ENCODE data around the gene IGFBP6.

The IGFBP6 gene

GRCh38 chr12:53101931-53102781 lies 4.7 kb downstream of the IGFBP6 start:
- Histone ChIP-seq H3F3A (ENCODE audit: insufficient read depth, low read length) (peaks cover 27% of the 10 kb centered on the region), H3K79me2 (ENCODE audit: low read length) (no peaks in the 10 kb centered on the region), H4K20me1 (ENCODE audit: insufficient read depth, low read length) (no peaks in the 10 kb centered on the region), H3K27ac (ENCODE audit: low read length) (peak overlapping the region; percentile 73; the same call in 1 of the 2 replicates), H3K36me3 (replicated peaks; ENCODE audit: insufficient read depth, low read length) (no peaks in the 10 kb centered on the region), H2AFZ (ENCODE audit: low read length) (peak overlapping the region; percentile 69), H3K9me3 (replicated peaks; ENCODE audit: insufficient read depth, low read length) (no peaks in the 10 kb centered on the region), H3K4me2 (ENCODE audit: low read depth, low read length) (peak overlapping the region; percentile 48), H3K4me1 (ENCODE audit: low read length) (peaks cover 42% of the 10 kb centered on the region), H3K27me3 (replicated peaks; ENCODE audit: insufficient read depth, low read length) (0 out of 2 replicates have a peak, but pooled peaks cover 2% of the 10 kb centered on the region), H3K4me3 (ENCODE audit: low read length) (no peak overlapping the region), H3K9me2 (replicated peaks; ENCODE audit: insufficient read depth, low read length) (no peaks in the 10 kb centered on the region), H3K9ac (ENCODE audit: low read length) (peak overlapping the region; percentile 2; the same call in 1 of the 2 replicates)
- peak; percentile 11 for DNase-seq
- no peak for TF ChIP-seq EZH2phosphoT487 (IDR thresholded peaks at IDR 0.05; ENCODE audit: low read length)
- TF ChIP-seq EZH2 (optimal IDR thresholded peaks at IDR 0.05; ENCODE audit: low read depth, low read length) = no peak
- TF ChIP-seq, protein P1, sequence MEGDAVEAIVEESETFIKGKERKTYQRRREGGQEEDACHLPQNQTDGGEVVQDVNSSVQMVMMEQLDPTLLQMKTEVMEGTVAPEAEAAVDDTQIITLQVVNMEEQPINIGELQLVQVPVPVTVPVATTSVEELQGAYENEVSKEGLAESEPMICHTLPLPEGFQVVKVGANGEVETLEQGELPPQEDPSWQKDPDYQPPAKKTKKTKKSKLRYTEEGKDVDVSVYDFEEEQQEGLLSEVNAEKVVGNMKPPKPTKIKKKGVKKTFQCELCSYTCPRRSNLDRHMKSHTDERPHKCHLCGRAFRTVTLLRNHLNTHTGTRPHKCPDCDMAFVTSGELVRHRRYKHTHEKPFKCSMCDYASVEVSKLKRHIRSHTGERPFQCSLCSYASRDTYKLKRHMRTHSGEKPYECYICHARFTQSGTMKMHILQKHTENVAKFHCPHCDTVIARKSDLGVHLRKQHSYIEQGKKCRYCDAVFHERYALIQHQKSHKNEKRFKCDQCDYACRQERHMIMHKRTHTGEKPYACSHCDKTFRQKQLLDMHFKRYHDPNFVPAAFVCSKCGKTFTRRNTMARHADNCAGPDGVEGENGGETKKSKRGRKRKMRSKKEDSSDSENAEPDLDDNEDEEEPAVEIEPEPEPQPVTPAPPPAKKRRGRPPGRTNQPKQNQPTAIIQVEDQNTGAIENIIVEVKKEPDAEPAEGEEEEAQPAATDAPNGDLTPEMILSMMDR (IDR thresholded peaks at IDR 0.05; ENCODE audit: low read length) = no peak

DNA sequence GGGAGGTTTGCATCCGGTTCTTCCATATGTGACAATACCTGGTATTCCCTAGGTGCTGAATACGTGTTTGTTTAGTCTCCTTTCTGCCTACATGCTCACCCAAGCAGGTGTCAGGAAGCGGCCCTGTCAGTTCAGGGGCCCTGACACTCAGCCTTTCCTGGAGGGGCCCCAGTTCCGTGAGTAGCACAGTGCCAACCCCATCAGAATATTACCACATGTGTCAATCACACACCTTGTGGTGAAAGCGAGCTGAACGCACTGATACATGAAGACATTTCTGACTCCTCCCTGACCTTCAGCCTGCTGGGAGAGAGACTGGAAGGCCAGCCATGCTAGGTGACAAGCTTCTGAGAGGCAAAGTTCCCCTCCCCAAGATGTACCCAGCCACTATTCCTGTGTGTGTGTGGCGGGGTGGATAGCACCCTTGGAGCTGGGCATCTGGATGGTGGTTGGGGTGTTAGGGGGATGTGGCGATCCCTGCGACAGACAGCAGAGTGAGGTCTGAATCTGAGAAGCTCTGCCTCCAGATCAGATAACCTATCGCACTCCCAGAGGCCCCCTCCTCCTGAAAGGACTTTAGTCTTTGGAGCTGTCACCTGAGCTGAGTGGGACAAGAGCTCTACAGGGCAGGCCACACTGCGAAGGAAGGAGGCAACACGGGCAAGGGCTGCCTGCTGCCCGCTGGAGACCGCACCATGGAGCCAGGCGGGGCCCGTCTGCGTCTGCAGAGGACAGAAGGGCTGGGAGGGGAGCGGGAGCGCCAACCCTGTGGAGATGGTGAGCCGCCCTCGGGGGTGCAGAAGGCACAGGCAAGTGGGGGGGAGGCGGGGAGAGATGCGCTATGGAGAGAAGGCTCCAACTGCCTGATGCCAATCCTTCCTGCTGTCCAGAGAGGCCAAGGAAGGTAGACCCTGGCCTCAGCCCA lies 5.7 kb downstream of the IGFBP6 start, which contains the start of gene SOAT2:
TSS of gene SOAT2 (plus strand) at position 604 of the 925 bp plus-strand sequence. CDS start at position 696, 92 bp downstream.
- Histone ChIP-seq H3K27ac (ENCODE audit: low read length) (peak within 1 kb of the TSS; percentile 73), H3K4me3 (ENCODE audit: low read length) (no peak within 1 kb of the TSS), H2AFZ (ENCODE audit: low read length) (peak within 1 kb of the TSS; percentile 69)

GRCh38 chr12:53103860-53104305 lies 6.4 kb downstream of the IGFBP6 start:
- H2AFZ ChIP-seq (ENCODE audit: low read length) = peak overlapping the region; percentile 69
- peaks cover 33% of the 10 kb centered on the region for H3K4me1 ChIP-seq (ENCODE audit: low read length)
- H3K9me3 ChIP-seq (replicated peaks; ENCODE audit: insufficient read depth, low read length) = no peaks in the 10 kb centered on the region
- H3K36me3 ChIP-seq (replicated peaks; ENCODE audit: insufficient read depth, low read length) = no peaks in the 10 kb centered on the region
- TF ChIP-seq EZH2phosphoT487 (IDR thresholded peaks at IDR 0.05; ENCODE audit: low read length) (no peak), EZH2 (optimal IDR thresholded peaks at IDR 0.05; ENCODE audit: low read depth, low read length) (no peak)
- TF ChIP-seq, protein P1 (IDR thresholded peaks at IDR 0.05; ENCODE audit: low read length) = no peak
- H3K4me3 ChIP-seq (ENCODE audit: low read length) = no peak overlapping the region
- no peaks in the 10 kb centered on the region for H3K9me2 ChIP-seq (replicated peaks; ENCODE audit: insufficient read depth, low read length)
- no peaks in the 10 kb centered on the region for H3K27me3 ChIP-seq (replicated peaks; ENCODE audit: insufficient read depth, low read length)
- peak overlapping the region; percentile 73; the same call in 1 of the 2 replicates for H3K27ac ChIP-seq (ENCODE audit: low read length)
- H3K4me2 ChIP-seq (ENCODE audit: low read depth, low read length) = peak overlapping the region; percentile 48
- H4K20me1 ChIP-seq (ENCODE audit: insufficient read depth, low read length) = no peaks in the 10 kb centered on the region
- peak overlapping the region; percentile 3; the same call in 1 of the 2 replicates for H3K9ac ChIP-seq (ENCODE audit: low read length)
- DNase-seq = peak; percentile 80
- H3F3A ChIP-seq (ENCODE audit: insufficient read depth, low read length) = peaks cover 23% of the 10 kb centered on the region; the same call in 1 of the 2 replicates
- H3K79me2 ChIP-seq (ENCODE audit: low read length) = no peaks in the 10 kb centered on the region

More for the DNA sequence above, 5.7 kb downstream of the IGFBP6 start, which contains the start of gene SOAT2:
- peak; percentile 93 for DNase-seq
- Histone ChIP-seq H3K79me2 (ENCODE audit: low read length) (no peaks in the 10 kb centered on the region), H3K27me3 (replicated peaks; ENCODE audit: insufficient read depth, low read length) (no peaks in the 10 kb centered on the region), H3K4me1 (ENCODE audit: low read length) (peaks cover 40% of the 10 kb centered on the region), H3K9me3 (replicated peaks; ENCODE audit: insufficient read depth, low read length) (no peaks in the 10 kb centered on the region), H3K4me2 (ENCODE audit: low read depth, low read length) (peak within 1 kb of the TSS; percentile 48), H3K9ac (ENCODE audit: low read length) (peak within 1 kb of the TSS; percentile 3; the same call in 1 of the 2 replicates), H4K20me1 (ENCODE audit: insufficient read depth, low read length) (no peaks in the 10 kb centered on the region), H3K36me3 (replicated peaks; ENCODE audit: insufficient read depth, low read length) (no peaks in the 10 kb centered on the region), H3K9me2 (replicated peaks; ENCODE audit: insufficient read depth, low read length) (no peaks in the 10 kb centered on the region), H3F3A (ENCODE audit: insufficient read depth, low read length) (peaks cover 26% of the 10 kb centered on the region)
- no peak for TF ChIP-seq EZH2 (optimal IDR thresholded peaks at IDR 0.05; ENCODE audit: low read depth, low read length)
- no peak for TF ChIP-seq EZH2phosphoT487 (IDR thresholded peaks at IDR 0.05; ENCODE audit: low read length)
- TF ChIP-seq, protein P1 (IDR thresholded peaks at IDR 0.05; ENCODE audit: low read length) = no peak
